ENCODE measurements around the gene BMP7.

Gene BMP7

DNA sequence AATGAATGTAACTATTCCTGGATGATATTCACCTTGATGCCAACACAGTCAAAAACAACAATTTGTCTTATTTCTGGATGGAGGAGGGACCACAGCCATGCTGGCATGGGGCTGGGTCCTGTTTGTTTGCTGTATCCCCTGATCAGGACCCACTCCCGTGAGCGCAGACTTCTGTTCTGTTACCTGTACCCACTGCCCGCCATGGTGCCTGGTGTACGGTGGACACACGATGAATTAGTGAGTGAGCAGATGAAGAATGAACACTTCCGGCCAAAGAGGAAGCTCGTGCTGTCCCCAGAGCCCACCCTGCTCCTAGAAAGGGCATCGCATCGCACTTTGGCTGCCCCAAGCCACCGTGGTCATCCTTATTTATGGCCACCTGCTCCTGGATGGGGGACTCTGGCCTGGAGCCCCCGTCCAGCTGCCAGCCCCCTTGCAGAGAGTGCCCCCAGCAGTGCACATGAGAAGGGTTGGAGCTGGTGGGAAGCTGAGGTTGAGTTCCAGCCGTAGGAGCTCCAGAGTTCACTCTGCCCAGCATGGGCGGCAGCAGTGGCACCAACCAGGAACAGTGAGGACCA, 100.9 kb downstream of the BMP7 start:
- Histone ChIP-seq H3K36me3 (ENCODE audit: insufficient read depth, low read length) (no peaks in the 10 kb centered on the region), H3K4me3 (ENCODE audit: low read length, poor library complexity, severe bottlenecking) (no peak overlapping the region), H3K79me2 (ENCODE audit: insufficient read depth, low read length) (no peaks in the 10 kb centered on the region), H3K27me3 (ENCODE audit: insufficient read depth, low read length, poor library complexity, severe bottlenecking) (no peaks in the 10 kb centered on the region), H3K4me1 (ENCODE audit: insufficient read depth, low read length, poor library complexity, severe bottlenecking) (no peaks in the 10 kb centered on the region), H3K9me2 (replicated peaks; ENCODE audit: low read depth, low read length) (no peaks in the 10 kb centered on the region), H4K20me1 (ENCODE audit: insufficient read depth, low read length, poor library complexity, severe bottlenecking) (no peaks in the 10 kb centered on the region), H3F3A (ENCODE audit: low read depth) (no peaks in the 10 kb centered on the region), H3K4me2 (ENCODE audit: low read depth, low read length, poor library complexity, severe bottlenecking) (no peak overlapping the region), H3K9ac (ENCODE audit: low read depth, low read length, poor library complexity, severe bottlenecking) (no peak overlapping the region), H3K9me3 (ENCODE audit: insufficient read depth, low read depth, low read length) (no peaks in the 10 kb centered on the region; the same call in 1 of the 2 replicates), H2AFZ (ENCODE audit: low read length) (no peak overlapping the region)
- TF ChIP-seq, protein P1, sequence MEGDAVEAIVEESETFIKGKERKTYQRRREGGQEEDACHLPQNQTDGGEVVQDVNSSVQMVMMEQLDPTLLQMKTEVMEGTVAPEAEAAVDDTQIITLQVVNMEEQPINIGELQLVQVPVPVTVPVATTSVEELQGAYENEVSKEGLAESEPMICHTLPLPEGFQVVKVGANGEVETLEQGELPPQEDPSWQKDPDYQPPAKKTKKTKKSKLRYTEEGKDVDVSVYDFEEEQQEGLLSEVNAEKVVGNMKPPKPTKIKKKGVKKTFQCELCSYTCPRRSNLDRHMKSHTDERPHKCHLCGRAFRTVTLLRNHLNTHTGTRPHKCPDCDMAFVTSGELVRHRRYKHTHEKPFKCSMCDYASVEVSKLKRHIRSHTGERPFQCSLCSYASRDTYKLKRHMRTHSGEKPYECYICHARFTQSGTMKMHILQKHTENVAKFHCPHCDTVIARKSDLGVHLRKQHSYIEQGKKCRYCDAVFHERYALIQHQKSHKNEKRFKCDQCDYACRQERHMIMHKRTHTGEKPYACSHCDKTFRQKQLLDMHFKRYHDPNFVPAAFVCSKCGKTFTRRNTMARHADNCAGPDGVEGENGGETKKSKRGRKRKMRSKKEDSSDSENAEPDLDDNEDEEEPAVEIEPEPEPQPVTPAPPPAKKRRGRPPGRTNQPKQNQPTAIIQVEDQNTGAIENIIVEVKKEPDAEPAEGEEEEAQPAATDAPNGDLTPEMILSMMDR (conservative IDR thresholded peaks at IDR 0.05; ENCODE audit: low read length) = no peak
- TF ChIP-seq EZH2phosphoT487 (IDR thresholded peaks at IDR 0.05; ENCODE audit: borderline replicate concordance) = no peak

DNA sequence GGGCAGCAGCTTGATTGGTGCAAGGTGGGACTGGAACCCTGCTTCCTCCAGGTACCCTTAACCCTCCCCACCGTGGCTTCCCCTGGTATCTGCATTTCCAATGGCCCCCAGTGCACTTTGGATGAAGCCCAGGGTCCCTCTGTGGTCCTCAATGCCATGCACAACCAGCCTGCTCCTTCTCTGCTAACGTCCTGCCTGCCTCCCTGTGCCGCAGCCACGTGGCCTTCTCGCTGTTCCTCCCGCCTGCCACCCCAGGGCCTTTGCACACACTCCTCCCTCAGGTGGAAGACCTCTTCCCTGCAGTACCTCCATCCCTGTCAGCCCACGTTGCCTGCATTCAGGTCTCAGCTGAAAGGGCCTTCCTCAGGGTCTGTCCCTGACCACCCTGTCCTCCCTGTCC, 101.6 kb downstream of the BMP7 start:
- H2AFZ ChIP-seq (ENCODE audit: low read length) = no peak overlapping the region
- no peaks in the 10 kb centered on the region for H3K36me3 ChIP-seq (ENCODE audit: insufficient read depth, low read length)
- H3F3A ChIP-seq (ENCODE audit: low read depth) = no peaks in the 10 kb centered on the region
- TF ChIP-seq, protein P1 (conservative IDR thresholded peaks at IDR 0.05; ENCODE audit: low read length) = no peak
- no peak for TF ChIP-seq EZH2phosphoT487 (IDR thresholded peaks at IDR 0.05; ENCODE audit: borderline replicate concordance)
- H4K20me1 ChIP-seq (ENCODE audit: insufficient read depth, low read length, poor library complexity, severe bottlenecking) = no peaks in the 10 kb centered on the region
- H3K79me2 ChIP-seq (ENCODE audit: insufficient read depth, low read length) = no peaks in the 10 kb centered on the region
- no peak overlapping the region for H3K4me2 ChIP-seq (ENCODE audit: low read depth, low read length, poor library complexity, severe bottlenecking)
- H3K9me2 ChIP-seq (replicated peaks; ENCODE audit: low read depth, low read length) = no peaks in the 10 kb centered on the region
- no peaks in the 10 kb centered on the region for H3K4me1 ChIP-seq (ENCODE audit: insufficient read depth, low read length, poor library complexity, severe bottlenecking)
- no peak overlapping the region for H3K4me3 ChIP-seq (ENCODE audit: low read length, poor library complexity, severe bottlenecking)
- no peaks in the 10 kb centered on the region for H3K27me3 ChIP-seq (ENCODE audit: insufficient read depth, low read length, poor library complexity, severe bottlenecking)
- H3K9ac ChIP-seq (ENCODE audit: low read depth, low read length, poor library complexity, severe bottlenecking) = no peak overlapping the region
- H3K9me3 ChIP-seq (ENCODE audit: insufficient read depth, low read depth, low read length) = no peaks in the 10 kb centered on the region; the same call in 1 of the 2 replicates

DNA sequence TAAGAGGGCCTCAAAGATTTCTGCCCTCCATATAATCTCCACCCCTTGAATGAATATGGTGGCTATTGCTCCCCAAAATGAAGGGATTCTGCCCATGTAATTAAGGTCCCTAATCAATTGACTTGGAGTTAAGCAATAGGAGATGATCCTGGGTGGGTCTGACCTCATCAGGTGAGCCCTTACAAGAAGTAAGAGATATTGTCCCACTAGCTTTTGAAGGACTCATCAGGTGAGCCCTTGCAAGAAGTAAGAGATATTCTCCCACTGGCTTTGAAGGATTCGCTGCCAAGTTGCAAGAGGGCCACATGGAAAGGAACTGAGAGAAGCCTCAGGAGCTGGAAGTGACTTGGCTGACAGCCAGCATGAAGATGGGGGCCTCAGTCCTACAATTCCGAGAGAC, 103.4 kb downstream of the BMP7 start:
- no peak for TF ChIP-seq EZH2phosphoT487 (IDR thresholded peaks at IDR 0.05; ENCODE audit: borderline replicate concordance)
- TF ChIP-seq, protein P1 (conservative IDR thresholded peaks at IDR 0.05; ENCODE audit: low read length) = no peak
- no peak overlapping the region for H3K4me3 ChIP-seq (ENCODE audit: low read length, poor library complexity, severe bottlenecking)

More for the DNA sequence above, 103.4 kb downstream of the BMP7 start:
- H3K4me1 ChIP-seq (ENCODE audit: insufficient read depth, low read length, poor library complexity, severe bottlenecking) = no peaks in the 10 kb centered on the region
- no peak overlapping the region for H3K4me2 ChIP-seq (ENCODE audit: low read depth, low read length, poor library complexity, severe bottlenecking)
- H3K27me3 ChIP-seq (ENCODE audit: insufficient read depth, low read length, poor library complexity, severe bottlenecking) = no peaks in the 10 kb centered on the region
- no peaks in the 10 kb centered on the region for H3K36me3 ChIP-seq (ENCODE audit: insufficient read depth, low read length)
- no peaks in the 10 kb centered on the region for H3K79me2 ChIP-seq (ENCODE audit: insufficient read depth, low read length)
- no peak overlapping the region for H2AFZ ChIP-seq (ENCODE audit: low read length)
- no peaks in the 10 kb centered on the region for H3K9me2 ChIP-seq (replicated peaks; ENCODE audit: low read depth, low read length)
- H3K9ac ChIP-seq (ENCODE audit: low read depth, low read length, poor library complexity, severe bottlenecking) = no peak overlapping the region
- H4K20me1 ChIP-seq (ENCODE audit: insufficient read depth, low read length, poor library complexity, severe bottlenecking) = no peaks in the 10 kb centered on the region
- no peaks in the 10 kb centered on the region; the same call in 1 of the 2 replicates for H3K9me3 ChIP-seq (ENCODE audit: insufficient read depth, low read depth, low read length)
- no peaks in the 10 kb centered on the region for H3F3A ChIP-seq (ENCODE audit: low read depth)
